H1 (cell line): Measurements from ENCODE around the gene GRID1. TPM values are rescaled to one million over a fixed set of nuclear protein-coding genes. Genes with fewer than 3 reads are reported as not detected.
A peak's percentile ranks its signal among the peaks of the same experiment; 100 is the strongest.

Experiments
- CTCF ChIA-PET: fragments of 300-600 bp; sonication (Branson Sonifier 250); formaldehyde crosslinking; loops from one replicate; lab custom pipeline; 2021; ENCODE audit not compliant: partially characterized antibody; lab: Charles Lee
- POLR2A ChIA-PET: fragments of 300-600 bp; sonication (Branson Sonifier 250); formaldehyde crosslinking; loops from one replicate; lab custom pipeline; 2021; ENCODE audit warnings: inconsistent platforms; ENCODE audit not compliant: partially characterized antibody; lab: Charles Lee
- DNase-seq, 2 experiments: peaks; one replicate each; pipeline versions ENCODE4 v3.0.0 to v3.0.0-alpha.2; 2010 to 2022; ENCODE audit warnings: low spot score in 2 of 2, low read depth in 1 of 2, mixed read lengths in 1 of 2
- FAIRE-seq: peaks from 2 replicates; lab custom pipeline; 2011; peaks lifted over from hg19 to GRCh38; lab: Jason Lieb, UNC
- H2AFZ ChIP-seq: 2 replicates; pipeline ENCODE4 v1.8.1; 2012; ENCODE audit warnings: low read length, inconsistent platforms
- H2AK5ac ChIP-seq: 2 replicates; pipeline ENCODE4 v1.6.1; 2013; ENCODE audit warnings: low read depth, low read length
- H2BK120ac ChIP-seq: replicated peaks from 2 replicates; pipeline ENCODE3; 2013; ENCODE audit warnings: low read depth, low read length, inconsistent platforms
- H2BK12ac ChIP-seq: 2 replicates; pipeline ENCODE4 v1.6.1; 2013; ENCODE audit warnings: low read depth, low read length
- H2BK15ac ChIP-seq: 2 replicates; pipeline ENCODE4 v1.6.1; 2013; ENCODE audit warnings: low read length
- H2BK20ac ChIP-seq: 2 replicates; pipeline ENCODE4 v1.6.1; 2013; ENCODE audit warnings: low read length
- H2BK5ac ChIP-seq: 2 replicates; pipeline ENCODE4 v1.6.1; 2013; ENCODE audit warnings: low read depth, low read length
- H3K14ac ChIP-seq: 2 replicates; pipeline ENCODE4 v1.6.1; 2013; ENCODE audit warnings: inconsistent platforms; ENCODE audit not compliant: insufficient read length
- H3K18ac ChIP-seq: 2 replicates; pipeline ENCODE4 v1.6.1; 2013; ENCODE audit warnings: low read length; ENCODE audit errors: extremely low read depth
- H3K23ac ChIP-seq: 2 replicates; pipeline ENCODE4 v1.6.1; 2013; ENCODE audit warnings: inconsistent platforms; ENCODE audit not compliant: insufficient read length
- H3K23me2 ChIP-seq: 2 replicates; pipeline ENCODE4 v1.6.1; 2013; ENCODE audit warnings: low read depth, low read length
- H3K27ac ChIP-seq: 2 replicates; pipeline ENCODE4 v1.6.1; 2011; ENCODE audit warnings: low read depth, low read length, inconsistent platforms
- H3K27me3 ChIP-seq, 4 experiments: replicated peaks in 1 of 4; 1 replicate in 1 of 4; 2 replicates in 3 of 4; pipeline versions ENCODE4 v1.6.1 to v1.8.1; 2011 to 2013; ENCODE audit warnings: low read length in 3 of 4, mild to moderate bottlenecking in 3 of 4, inconsistent platforms in 2 of 4, mixed read lengths in 2 of 4, moderate library complexity in 1 of 4; ENCODE audit not compliant: control insufficient read depth in 3 of 4, insufficient read depth in 3 of 4; ENCODE audit errors: extremely low read depth in 1 of 4
- H3K36me3 ChIP-seq, 4 experiments: 2 replicates each; pipeline versions ENCODE4 v1.6.1 to v1.8.1; 2011 to 2013; ENCODE audit warnings: mild to moderate bottlenecking in 4 of 4, low read length in 3 of 4, moderate library complexity in 2 of 4, control low read depth in 1 of 4, inconsistent platforms in 1 of 4; ENCODE audit not compliant: insufficient read depth in 4 of 4, control insufficient read depth in 2 of 4
- H3K4ac ChIP-seq: replicated peaks from 2 replicates; pipeline ENCODE3; 2013; ENCODE audit warnings: low read length, low read depth, mixed read lengths, inconsistent platforms; ENCODE audit not compliant: insufficient read length
- H3K4me1 ChIP-seq, 4 experiments: replicated peaks in 1 of 4; 1 replicate in 1 of 4; 2 replicates in 3 of 4; pipeline versions ENCODE4 v1.6.1 to v1.8.1; 2011 to 2013; ENCODE audit warnings: low read length in 3 of 4, inconsistent platforms in 2 of 4, mixed read lengths in 1 of 4; ENCODE audit not compliant: insufficient read depth in 4 of 4, control insufficient read depth in 3 of 4
- H3K4me2 ChIP-seq, 2 experiments: 2 replicates each; pipeline versions ENCODE4 v1.6.1 to v1.8.1; 2011 to 2013; ENCODE audit warnings: low read depth in 2 of 2, low read length in 2 of 2, control low read depth in 1 of 2, inconsistent platforms in 1 of 2, mild to moderate bottlenecking in 1 of 2; ENCODE audit not compliant: insufficient read depth in 1 of 2
- H3K4me3 ChIP-seq, 4 experiments: fragments of 200-600, 300-600 bp in 1 of 4; sonication (generic), shearing (Covaris generic), sonication (Bioruptor Twin) in 1 of 4; 2 replicates each; pipeline versions ENCODE4 v1.5.1 to v1.8.1; 2011 to 2016; ENCODE audit warnings: low read length in 4 of 4, low read depth in 3 of 4, control low read depth in 2 of 4, inconsistent platforms in 2 of 4, mild to moderate bottlenecking in 2 of 4, mixed read lengths in 1 of 4, moderate library complexity in 1 of 4; ENCODE audit not compliant: insufficient read depth in 2 of 4; ENCODE audit errors: extremely low read depth in 1 of 4
- H3K56ac ChIP-seq: replicated peaks from 2 replicates; pipeline ENCODE3; 2013; ENCODE audit warnings: low read depth, mild to moderate bottlenecking, mixed read lengths, low read length, inconsistent platforms; ENCODE audit not compliant: insufficient read length
- H3K79me1 ChIP-seq: 2 replicates; pipeline ENCODE4 v1.6.1; 2013; ENCODE audit warnings: low read depth, low read length, control low read depth
- H3K79me2 ChIP-seq, 2 experiments: 2 replicates each; pipeline versions ENCODE4 v1.6.1 to v1.8.1; 2012 to 2013; ENCODE audit warnings: low read length in 2 of 2, mild to moderate bottlenecking in 2 of 2, inconsistent platforms in 1 of 2; ENCODE audit not compliant: insufficient read depth in 2 of 2, control insufficient read depth in 1 of 2
- H3K9ac ChIP-seq, 4 experiments: replicated peaks in 1 of 4; 1 replicate in 1 of 4; 2 replicates in 3 of 4; pipeline versions ENCODE4 v1.6.1 to v1.8.1; 2011 to 2013; ENCODE audit warnings: low read depth in 3 of 4, low read length in 3 of 4, control low read depth in 2 of 4, mild to moderate bottlenecking in 2 of 4, moderate library complexity in 2 of 4, inconsistent platforms in 1 of 4; ENCODE audit errors: extremely low read depth in 1 of 4
- H3K9me3 ChIP-seq, 2 experiments: 2 replicates each; pipeline versions ENCODE4 v1.6.1 to v1.8.1; 2012 to 2013; ENCODE audit warnings: mild to moderate bottlenecking in 2 of 2, moderate library complexity in 2 of 2, control low read depth in 1 of 2, inconsistent platforms in 1 of 2, low read depth in 1 of 2, low read length in 1 of 2, mixed read lengths in 1 of 2; ENCODE audit not compliant: insufficient read depth in 2 of 2
- H4K20me1 ChIP-seq, 2 experiments: replicated peaks in 1 of 2; 2 replicates each; pipeline versions ENCODE3 to v1.8.1; 2011 to 2013; ENCODE audit warnings: inconsistent platforms in 2 of 2, low read length in 2 of 2, mild to moderate bottlenecking in 1 of 2; ENCODE audit not compliant: insufficient read depth in 2 of 2, control insufficient read depth in 1 of 2
- H4K5ac ChIP-seq: 2 replicates; pipeline ENCODE4 v1.6.1; 2013; ENCODE audit warnings: low read length, low read depth, mixed read lengths, inconsistent platforms; ENCODE audit not compliant: insufficient read length
- H4K8ac ChIP-seq: 2 replicates; pipeline ENCODE4 v1.8.0; 2013; ENCODE audit warnings: mild to moderate bottlenecking, moderate library complexity, low read length, inconsistent platforms; ENCODE audit not compliant: insufficient read depth; ENCODE audit errors: extremely low read depth
- H4K91ac ChIP-seq: replicated peaks from 2 replicates; pipeline ENCODE3; 2013; ENCODE audit warnings: low read length, mixed read lengths, inconsistent platforms; ENCODE audit not compliant: insufficient read length
- CEBPB ChIP-seq: IDR thresholded peaks from 2 replicates; pipeline ENCODE4 v1.6.1; 2012; ENCODE audit warnings: low read depth, low read length
- WGBS, 2 experiments: shearing (Covaris generic) in 1 of 2; methylation state at CpG; one replicate each; pipeline versions ENCODE4 v1.1.6 to v1.1.7; 2013 to 2015; ENCODE audit warnings: low lambda C conversion rate in 2 of 2, mixed read lengths in 2 of 2, inconsistent platforms in 1 of 2, low coverage in 1 of 2, missing lambda C conversion rate in 1 of 2; ENCODE audit not compliant: insufficient replicate concordance in 2 of 2, insufficient coverage in 1 of 2, insufficient read length in 1 of 2; ENCODE audit errors: extremely low coverage in 1 of 2, missing lambda C conversion rate in 1 of 2; 5-methylcytosine and 5-hydroxymethylcytosine counted together
- polyA plus RNA-seq, 7 experiments: library from polyadenylated mRNA; depleted of rRNA in 3 of 7; stranded (reverse) in 5 of 7; unstranded in 2 of 7; fragments of >200 nt in 5 of 7; fragments of 200-250 nt in 2 of 7; gene quantifications; 1 replicate in 5 of 7; 2 replicates in 1 of 7; 4 replicates in 1 of 7; pipeline versions ENCODE4 v1.2.1 to v1.2.3, GENCODE V29; 2011 to 2013; ENCODE audit warnings: missing spikeins in 2 of 7, mixed read lengths in 2 of 7
- total RNA-seq: library from RNA; stranded (reverse); fragmentation: NEBNext Ultra II Directional; extraction: Animal tissue kit (Norgen Biotek cat#: 25700); gene quantifications from 2 replicates; pipeline ENCODE4 v1.2.1, GENCODE V29; 2021

The GRID1 gene
- total and polyA plus RNA-seq, 2 of the 8 experiments (the other 6 are each of a cell fraction or from before 2014, with no cell fraction given), result 0.22 to 0.30 TPM

- POLR2A ChIA-PET, result interaction anchor here (1.3 kb wide), 1 partner anchor 279 kb away, joined by 3 read pairs; no protein-coding TSS in a partner anchor
- TF ChIP-seq CEBPB, result no peak
These were observed 574.1 kb downstream of the GRID1 start for GRCh38 chr10:85792533-85792858.

More at GRCh38 chr10:85792533-85792858, 574.1 kb downstream of the GRID1 start:
- Histone ChIP-seq H3K56ac (no peak overlapping the region), H3K4me3 (no peak overlapping the region), H3K4me2 (no peak overlapping the region), H3K4me1 (no peaks in the 10 kb centered on the region), H4K8ac (peak overlapping the region; percentile 41), H3K23ac (no peak overlapping the region), H4K91ac (no peak overlapping the region), H3K23me2 (no peaks in the 10 kb centered on the region), H4K5ac (no peak overlapping the region), H3K18ac (no peak overlapping the region), H2BK20ac (no peak overlapping the region), H3K27ac (no peak overlapping the region), H2BK120ac (no peak overlapping the region), H3K9ac (no peak overlapping the region), H2BK12ac (no peak overlapping the region), H2AK5ac (no peak overlapping the region), H3K79me2 (no peaks in the 10 kb centered on the region), H2BK5ac (no peak overlapping the region), H3K79me1 (no peaks in the 10 kb centered on the region), H3K36me3 (no peaks in the 10 kb centered on the region), H2BK15ac (no peak overlapping the region), H3K4ac (no peak overlapping the region), H2AFZ (no peak overlapping the region), H3K14ac (no peak overlapping the region), H3K9me3 (no peaks in the 10 kb centered on the region), H4K20me1 (no peaks in the 10 kb centered on the region), H3K27me3 (no peaks in the 10 kb centered on the region)
- CTCF ChIA-PET, result interaction anchor here (0.7 to 2.4 kb wide), 12 partner anchors 9 to 557 kb away, joined by 3 to 8 read pairs (median 4); no protein-coding TSS in a partner anchor
- DNase-seq (no peak), FAIRE-seq (no peak)
- WGBS, 2 experiments, result 93% methylated on average over 3 of the region's 3 CpGs; no CpG with 5 or more reads in 1 of the 2 experiments
